IPS-20b (cell line): ENCODE results near the gene CTRB1.
"Not testable (repeated sequence)": the region's sequence is repeated elsewhere in the genome, so short reads cannot be mapped to it uniquely, and the experiment has no call there.

Source experiments
- H3K27ac ChIP-seq: one replicate; pipeline ENCODE4 v1.5.1; 2013; ENCODE audit warnings: low read length
- H3K27me3 ChIP-seq: 2 replicates; pipeline ENCODE4 v1.6.1; 2013; ENCODE audit warnings: mild to moderate bottlenecking, low read length, inconsistent platforms; ENCODE audit not compliant: insufficient read depth
- H3K36me3 ChIP-seq: 2 replicates; pipeline ENCODE4 v1.6.1; 2013; ENCODE audit warnings: low read depth, mild to moderate bottlenecking, inconsistent platforms, low read length, moderate library complexity; ENCODE audit not compliant: insufficient read depth
- H3K4me1 ChIP-seq: 2 replicates; pipeline ENCODE4 v1.6.1; 2013; ENCODE audit warnings: mild to moderate bottlenecking, control low read depth, inconsistent platforms, low read length, moderate library complexity; ENCODE audit not compliant: insufficient read depth
- H3K4me3 ChIP-seq: 2 replicates; pipeline ENCODE4 v1.5.1; 2013; ENCODE audit warnings: mild to moderate bottlenecking, low read length, inconsistent platforms
- H3K9ac ChIP-seq: 2 replicates; pipeline ENCODE4 v1.6.1; 2013; ENCODE audit warnings: low read depth, mild to moderate bottlenecking, inconsistent platforms, low read length, moderate library complexity
- H3K9me3 ChIP-seq: 2 replicates; pipeline ENCODE4 v1.6.1; 2013; ENCODE audit warnings: mild to moderate bottlenecking, low read depth, low read length, inconsistent platforms; ENCODE audit not compliant: insufficient read depth

Gene CTRB1

GRCh38 chr16:75193730-75194444 lies 24.9 kb upstream of the CTRB1 start:
- Histone ChIP-seq H3K36me3 (no peaks in the 10 kb centered on the region), H3K4me1 (no peaks in the 10 kb centered on the region), H3K27ac (no peak overlapping the region), H3K4me3 (no peak overlapping the region), H3K27me3 (no peaks in the 10 kb centered on the region), H3K9ac (no peak overlapping the region), H3K9me3 (no peaks in the 10 kb centered on the region)

- Histone ChIP-seq H3K27me3 (no peaks in the 10 kb centered on the region), H3K4me3 (no peak overlapping the region), H3K36me3 (no peaks in the 10 kb centered on the region), H3K9ac (no peak overlapping the region), H3K4me1 (no peaks in the 10 kb centered on the region), H3K9me3 (no peaks in the 10 kb centered on the region), H3K27ac (no peak overlapping the region)
These were observed 22.7 kb upstream of the CTRB1 start for GRCh38 chr16:75195811-75196790.

GRCh38 chr16:75196836-75197235 lies 22.0 kb upstream of the CTRB1 start:
- Histone ChIP-seq H3K4me3 (no peak overlapping the region), H3K9ac (no peak overlapping the region), H3K27ac (no peak overlapping the region), H3K4me1 (no peaks in the 10 kb centered on the region), H3K9me3 (no peaks in the 10 kb centered on the region), H3K36me3 (no peaks in the 10 kb centered on the region), H3K27me3 (no peaks in the 10 kb centered on the region)

- Histone ChIP-seq H3K27ac (no peak overlapping the region), H3K9ac (no peak overlapping the region), H3K27me3 (no peaks in the 10 kb centered on the region), H3K4me1 (no peaks in the 10 kb centered on the region), H3K36me3 (no peaks in the 10 kb centered on the region), H3K9me3 (no peaks in the 10 kb centered on the region), H3K4me3 (no peak overlapping the region)
These were observed 21.2 kb upstream of the CTRB1 start for GRCh38 chr16:75197522-75198134.

GRCh38 chr16:75198135-75198600 lies 20.6 kb upstream of the CTRB1 start:
- H3K4me3 ChIP-seq: no peak overlapping the region

GRCh38 chr16:75202069-75202590 lies 16.7 kb upstream of the CTRB1 start:
- no peak overlapping the region for H3K9ac ChIP-seq
- no peak overlapping the region for H3K27ac ChIP-seq
- no peak overlapping the region for H3K4me3 ChIP-seq
- no peaks in the 10 kb centered on the region for H3K36me3 ChIP-seq
- H3K4me1 ChIP-seq: no peaks in the 10 kb centered on the region
- no peaks in the 10 kb centered on the region for H3K9me3 ChIP-seq
- no peaks in the 10 kb centered on the region for H3K27me3 ChIP-seq

More at GRCh38 chr16:75198135-75198600, 20.6 kb upstream of the CTRB1 start:
- H3K4me1 ChIP-seq: no peaks in the 10 kb centered on the region
- H3K36me3 ChIP-seq: no peaks in the 10 kb centered on the region
- H3K9me3 ChIP-seq: no peaks in the 10 kb centered on the region
- H3K27me3 ChIP-seq: no peaks in the 10 kb centered on the region
- H3K9ac ChIP-seq: no peak overlapping the region
- no peak overlapping the region for H3K27ac ChIP-seq

GRCh38 chr16:75203096-75203495 lies 15.7 kb upstream of the CTRB1 start:
- H3K9me3 ChIP-seq: no peaks in the 10 kb centered on the region
- H3K36me3 ChIP-seq: no peaks in the 10 kb centered on the region
- no peaks in the 10 kb centered on the region for H3K27me3 ChIP-seq
- H3K4me3 ChIP-seq: no peak overlapping the region
- H3K9ac ChIP-seq: no peak overlapping the region
- no peaks in the 10 kb centered on the region for H3K4me1 ChIP-seq
- H3K27ac ChIP-seq: no peak overlapping the region

- H3K9ac ChIP-seq: no peak overlapping the region
These were observed 14.9 kb upstream of the CTRB1 start for GRCh38 chr16:75203667-75204409.

GRCh38 chr16:75204410-75204758 lies 14.4 kb upstream of the CTRB1 start:
- Histone ChIP-seq H3K9me3 (no peaks in the 10 kb centered on the region), H3K27ac (no peak overlapping the region), H3K36me3 (no peaks in the 10 kb centered on the region), H3K9ac (no peak overlapping the region), H3K4me1 (no peaks in the 10 kb centered on the region), H3K4me3 (no peak overlapping the region), H3K27me3 (no peaks in the 10 kb centered on the region)

More at GRCh38 chr16:75203667-75204409, 14.9 kb upstream of the CTRB1 start:
- no peaks in the 10 kb centered on the region for H3K9me3 ChIP-seq
- no peaks in the 10 kb centered on the region for H3K36me3 ChIP-seq
- no peak overlapping the region for H3K27ac ChIP-seq
- H3K27me3 ChIP-seq: no peaks in the 10 kb centered on the region
- H3K4me3 ChIP-seq: no peak overlapping the region
- H3K4me1 ChIP-seq: no peaks in the 10 kb centered on the region

GRCh38 chr16:75204905-75205304 lies 13.9 kb upstream of the CTRB1 start:
- H3K27ac ChIP-seq, H3K36me3 ChIP-seq, H3K9me3 ChIP-seq, H3K9ac ChIP-seq, H3K4me1 ChIP-seq, H3K4me3 ChIP-seq, H3K27me3 ChIP-seq: not testable (repeated sequence)

- H3K4me1 ChIP-seq, H3K36me3 ChIP-seq, H3K27me3 ChIP-seq, H3K4me3 ChIP-seq, H3K9me3 ChIP-seq, H3K27ac ChIP-seq, H3K9ac ChIP-seq: not testable (repeated sequence)
These were observed 13.3 kb upstream of the CTRB1 start for GRCh38 chr16:75205438-75205837.
